GM18526 (cell line): ENCODE data around the gene PTPRN2.

Source experiments
- POLR2A ChIP-seq: IDR thresholded peaks from 3 replicates; pipeline ENCODE4 v1.6.1; 2011; ENCODE audit not compliant: insufficient read length; ENCODE audit errors: extremely low read depth

PTPRN2 gene

GRCh38 chr7:157851501-157852067 lies 736.0 kb downstream of the PTPRN2 start:
- no peak for TF ChIP-seq POLR2A

DNA sequence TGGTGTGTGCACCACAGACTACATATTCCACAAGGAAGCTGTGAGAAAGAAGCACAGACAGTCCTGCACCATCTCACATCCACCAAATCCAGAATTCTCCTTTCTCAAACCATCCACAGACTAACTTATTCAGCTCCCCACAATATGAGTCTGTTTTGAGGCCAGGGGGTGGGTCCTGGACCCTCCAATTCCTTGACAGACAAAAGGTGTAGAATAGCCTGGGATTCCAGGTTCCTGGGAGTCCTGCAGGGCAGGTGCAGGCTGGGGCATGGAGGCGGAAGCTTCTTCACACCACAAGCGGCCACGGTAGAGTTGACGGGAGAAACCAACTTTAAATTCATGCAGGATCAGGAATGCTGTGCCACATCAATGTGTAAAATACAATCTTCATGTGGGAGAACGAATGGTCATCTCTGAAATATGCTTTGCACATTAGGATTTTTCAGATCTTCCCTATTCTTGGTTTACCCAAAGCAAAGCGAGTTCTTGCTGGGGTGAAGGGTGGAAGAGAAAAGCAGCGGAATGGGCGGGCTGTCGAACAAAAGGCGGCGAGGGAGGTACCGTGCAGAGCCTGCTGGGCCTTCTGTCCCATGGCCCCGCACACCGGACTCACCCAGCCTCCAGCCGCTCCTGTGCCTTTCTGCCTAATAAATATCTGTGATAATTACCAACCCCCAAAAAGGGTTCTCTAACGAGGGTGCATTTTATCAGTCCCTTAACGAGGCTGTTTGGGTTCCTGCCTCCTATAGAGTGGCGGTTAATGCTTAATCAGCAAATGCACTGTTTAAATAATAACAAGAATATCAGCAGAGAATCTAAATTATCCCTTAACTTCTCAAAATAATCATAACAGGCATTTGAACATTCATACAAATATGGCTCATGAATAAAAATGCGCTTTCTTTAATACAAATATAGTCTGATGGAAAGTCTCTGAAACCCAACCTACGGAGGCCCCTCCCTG lies 736.9 kb downstream of the PTPRN2 start:
- TF ChIP-seq POLR2A: no peak

- no peak for TF ChIP-seq POLR2A
Measured at GRCh38 chr7:157849726-157850125, 737.9 kb downstream of the PTPRN2 start.

GRCh38 chr7:157849341-157849596 lies 738.4 kb downstream of the PTPRN2 start:
- TF ChIP-seq POLR2A: no peak

DNA sequence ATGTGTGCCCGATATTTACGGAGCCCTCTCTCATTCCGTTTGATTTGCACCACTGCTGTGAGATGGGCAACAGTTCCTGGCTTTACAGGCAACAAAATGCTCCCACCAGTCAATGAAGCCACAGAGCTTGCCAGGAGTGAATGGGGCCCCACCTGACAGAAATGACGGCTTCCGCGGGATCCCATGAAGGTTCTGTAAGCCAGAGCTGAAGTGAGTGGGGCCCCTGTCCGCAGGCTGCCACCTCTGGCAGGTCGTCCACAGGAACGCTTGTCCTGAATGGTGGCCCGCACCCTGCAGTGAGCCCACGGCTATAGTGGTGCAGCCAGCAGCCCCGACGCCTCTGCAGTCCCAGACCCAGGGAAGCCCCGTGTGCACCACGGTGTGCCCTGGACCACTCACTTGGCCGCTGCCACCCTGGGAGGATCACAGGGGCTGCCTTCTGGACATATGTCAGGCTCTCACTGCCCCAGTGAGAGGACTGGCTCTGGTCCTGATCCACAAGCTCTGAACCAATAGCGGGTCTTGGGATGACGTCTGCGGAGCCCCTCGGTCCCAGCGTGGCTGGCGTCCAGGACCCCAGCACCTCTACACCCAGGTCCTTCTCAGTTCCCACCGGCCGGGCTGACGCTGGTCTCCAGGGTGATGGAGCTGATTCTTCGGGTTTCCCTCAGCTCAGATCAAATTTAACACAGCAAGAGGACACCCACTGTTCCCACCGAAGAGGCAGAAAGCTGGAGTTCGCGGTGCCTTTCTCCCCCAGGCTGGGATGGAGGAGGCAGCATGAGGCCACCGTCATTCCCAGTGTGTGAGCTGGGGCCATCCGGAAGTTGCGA lies 738.9 kb downstream of the PTPRN2 start:
- no peak for TF ChIP-seq POLR2A

DNA sequence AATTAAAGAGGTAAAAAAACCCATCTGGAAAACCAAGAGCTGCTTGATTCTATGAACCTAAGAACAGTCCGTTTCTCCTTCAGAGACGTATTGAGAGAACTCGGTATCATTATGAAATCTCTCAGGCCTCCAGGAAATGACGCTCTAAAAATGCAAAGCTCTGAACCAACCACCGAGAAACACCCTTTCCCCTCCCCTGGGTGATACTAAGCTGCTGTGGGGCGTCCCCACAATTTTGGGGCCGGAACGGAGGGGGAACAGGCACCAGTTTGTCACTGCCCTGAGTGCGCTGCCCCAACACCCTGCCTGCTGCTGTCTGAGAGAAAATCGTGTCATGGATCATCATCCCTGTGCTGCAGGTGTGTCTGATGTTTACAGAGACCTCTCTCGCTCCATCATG lies 741.4 kb downstream of the PTPRN2 start:
- TF ChIP-seq POLR2A: no peak

DNA sequence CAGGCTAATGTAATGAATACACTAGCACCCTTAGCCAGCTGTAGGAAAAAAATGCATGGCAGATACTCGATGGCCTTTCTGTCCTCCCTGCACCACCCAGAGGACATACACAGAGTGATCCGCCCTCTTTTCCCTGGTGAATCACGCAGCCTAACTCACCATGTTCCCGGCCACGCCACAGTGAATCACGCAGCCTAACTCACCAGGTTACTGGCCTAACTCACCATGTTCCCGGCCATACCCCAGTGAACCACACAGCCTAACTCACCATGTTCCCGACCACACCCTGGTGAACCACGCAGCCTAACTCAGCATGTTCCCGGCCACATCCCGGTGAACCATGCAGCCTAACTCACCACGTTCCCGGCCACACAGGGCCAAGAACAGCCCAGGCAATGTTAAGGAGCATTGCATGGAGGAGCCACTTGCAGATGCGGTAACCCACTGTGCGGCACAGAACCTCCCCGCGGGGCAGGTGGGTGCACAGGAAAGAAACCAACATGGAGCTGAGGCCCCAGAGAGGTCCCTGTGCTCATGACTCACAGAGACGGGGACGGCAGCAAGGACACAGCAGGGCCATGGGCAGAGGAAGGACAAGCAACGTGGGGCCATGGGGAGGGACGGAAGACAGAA lies 742.3 kb downstream of the PTPRN2 start:
- no peak for TF ChIP-seq POLR2A

GRCh38 chr7:157844611-157845010 lies 743.0 kb downstream of the PTPRN2 start:
- no peak for TF ChIP-seq POLR2A

- no peak for TF ChIP-seq POLR2A
Measured at GRCh38 chr7:157844141-157844540, 743.5 kb downstream of the PTPRN2 start.

- TF ChIP-seq POLR2A: no peak
Measured at GRCh38 chr7:157843336-157844140, 744.1 kb downstream of the PTPRN2 start.

- TF ChIP-seq POLR2A: no peak
Measured at GRCh38 chr7:157841773-157842370, 745.8 kb downstream of the PTPRN2 start.

DNA sequence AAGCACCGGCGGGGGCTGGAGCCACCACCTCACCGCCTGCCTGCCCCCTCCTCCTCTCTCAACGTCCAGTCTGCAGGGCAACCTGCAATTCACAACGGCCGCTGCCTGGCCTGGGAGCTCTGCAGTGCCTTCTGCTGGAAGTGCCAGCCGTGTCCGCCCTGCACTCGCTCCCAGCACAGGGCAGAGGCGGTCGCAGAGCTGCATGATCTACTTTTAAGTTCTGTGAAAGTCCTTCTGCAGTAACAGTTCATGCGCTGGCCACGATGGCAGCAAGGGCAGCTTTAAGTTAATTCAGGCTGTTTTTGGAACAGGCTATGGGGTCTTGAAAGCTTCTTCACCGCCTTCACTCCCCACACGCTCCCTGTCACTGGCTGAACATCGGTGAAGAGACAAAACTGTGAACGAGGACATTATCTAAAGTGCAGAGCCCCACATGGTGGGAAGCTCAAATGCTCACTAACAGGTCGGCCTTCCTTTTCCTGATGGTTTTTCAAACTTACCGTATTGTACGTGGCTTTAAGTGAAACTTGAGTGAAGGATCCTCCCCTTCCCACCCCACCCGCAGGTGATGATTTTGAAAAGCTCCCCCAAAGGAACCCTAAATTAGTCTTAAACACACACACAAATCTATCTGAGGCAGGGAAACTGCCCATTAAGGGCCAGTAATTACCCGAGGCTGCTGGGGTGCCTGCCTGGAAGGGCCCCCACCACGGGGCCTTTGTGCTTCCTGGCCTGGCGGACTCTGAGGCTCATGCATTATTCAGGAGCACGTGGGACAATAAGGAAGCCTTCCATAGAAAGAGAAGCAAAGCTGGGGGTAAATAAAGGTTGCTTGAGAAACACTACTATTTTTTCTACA lies 746.5 kb downstream of the PTPRN2 start:
- no peak for TF ChIP-seq POLR2A

DNA sequence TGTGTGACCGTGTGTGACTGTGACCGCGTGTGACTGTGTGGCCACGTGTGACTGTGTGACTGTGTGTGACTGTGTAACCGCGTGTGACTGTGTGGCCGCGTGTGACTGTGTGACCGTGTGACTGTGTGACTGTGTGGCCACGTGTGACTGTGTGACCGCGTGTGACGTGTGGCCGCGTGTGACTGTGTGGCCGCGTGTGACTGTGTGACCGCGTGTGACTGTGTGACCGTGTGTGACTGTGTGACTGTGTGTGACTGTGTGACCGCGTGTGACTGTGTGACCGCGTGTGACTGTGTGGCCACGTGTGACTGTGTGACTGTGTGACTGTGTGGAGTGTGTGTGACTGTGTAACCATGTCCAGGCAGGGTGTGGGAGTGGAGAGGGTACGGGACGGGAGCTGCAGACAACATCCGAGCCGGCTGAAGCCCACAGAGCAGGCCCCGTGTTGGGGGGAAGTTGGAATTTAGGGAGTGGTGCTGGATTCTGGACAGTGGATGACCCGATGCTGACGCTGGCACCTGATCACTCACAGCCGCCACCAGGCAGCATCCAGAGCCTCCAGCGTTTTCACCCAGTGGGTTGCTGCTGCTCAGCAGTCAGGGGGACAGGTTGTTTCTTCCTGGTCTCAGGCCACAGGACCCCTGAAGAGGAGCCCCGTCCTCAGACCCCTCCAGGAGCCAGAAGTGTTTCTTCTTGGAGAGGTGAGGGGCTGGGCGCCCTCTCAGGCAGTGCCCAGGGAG lies 747.3 kb downstream of the PTPRN2 start:
- TF ChIP-seq POLR2A: no peak

GRCh38 chr7:157839672-157840167 lies 747.9 kb downstream of the PTPRN2 start:
- TF ChIP-seq POLR2A: no peak
